Suprapubic skin (tissue), 4 donors: ENCODE measurements around the gene GPHB5.

Source experiments
- CTCF ChIP-seq, 2 donors: fragments of 200-600 bp in 1 of 2; fragments of 450-650 bp in 1 of 2; sonication (generic) in 1 of 2; IDR thresholded peaks; one replicate each; pipeline ENCODE4 v1.5.1; 2016 to 2019; ENCODE audit warnings: antibody characterized with exemption in 2 of 2, mild to moderate bottlenecking in 1 of 2, moderate library complexity in 1 of 2
- EP300 ChIP-seq: sonication (generic); formaldehyde crosslinking; IDR thresholded peaks from one replicate; pipeline ENCODE4 v1.6.1; 2017; ENCODE audit warnings: antibody characterized with exemption
- POLR2A ChIP-seq, 2 donors: fragments of 450-650 bp; IDR thresholded peaks; one replicate each; pipeline ENCODE4 v1.6.1; 2017; ENCODE audit warnings: antibody characterized with exemption in 2 of 2, mild to moderate bottlenecking in 2 of 2, moderate library complexity in 2 of 2
- POLR2AphosphoS5 ChIP-seq, 3 donors: sonication (generic); formaldehyde crosslinking; IDR thresholded peaks; one replicate each; pipeline ENCODE4 v1.6.1; 2017; ENCODE audit warnings: antibody characterized with exemption in 3 of 3

GRCh38 chr14:63295231-63295685 lies 23.5 kb downstream of the GPHB5 start:
- TF ChIP-seq EP300 (no peak), CTCF (IDR thresholded peaks at IDR 0.05) (no peak), POLR2A (IDR thresholded peaks at IDR 0.05) (no peak), POLR2AphosphoS5 (IDR thresholded peaks at IDR 0.05) (no peak)
